Smooth muscle cell of bladder (primary cell): ENCODE data around the gene ENOX2. TPM values are rescaled to one million over a fixed set of nuclear protein-coding genes. Genes with fewer than 3 reads are reported as not detected.

ENCODE experiments used
- total RNA-seq: library from RNA; depleted of rRNA; stranded (reverse); fragments of >200 nt; gene quantifications from 2 replicates; pipeline ENCODE4 v1.2.3, GENCODE V29; 2014

The ENOX2 gene
- 8.0 and 8.3 TPM in 2 replicates for total RNA-seq

GRCh38 chrX:130902783-130903613 lies at the start of gene ENOX2:
Gene ENOX2 (minus strand): TSS chrX:130903209. CDS start chrX:130703216, 199,993 bp downstream.

Other genes with a start within 250 kb of the ENOX2 start
- gene ARHGAP36, start 155.1 kb upstream of the ENOX2 start, total RNA-seq = not detected in 2 replicates